Uterus (tissue), 4 donors: ENCODE measurements around the gene ADGRL4. TPM values are rescaled to one million over a fixed set of nuclear protein-coding genes. Genes with fewer than 3 reads are reported as not detected.

ENCODE experiments used
- DNase-seq, 2 donors: peaks; one replicate each; pipeline ENCODE4 v3.0.0-alpha.2; 2019 to 2020
- H3K27ac ChIP-seq, 2 donors: fragments of 200-600 bp; sonication (generic); 1 replicate in 1 of 2; 2 replicates in 1 of 2; pipeline ENCODE4 v1.5.1; 2016 to 2018
- H3K27me3 ChIP-seq, 2 donors: fragments of 200-600 bp; sonication (generic); one replicate each; pipeline ENCODE4 v1.5.1; 2018 to 2019; ENCODE audit warnings: control low read depth in 1 of 2
- H3K36me3 ChIP-seq, 2 donors: fragments of 200-600 bp; sonication (generic); one replicate each; pipeline ENCODE4 v1.5.1; 2019; ENCODE audit warnings: control low read depth in 1 of 2
- H3K4me1 ChIP-seq, 2 donors: fragments of 200-600 bp; sonication (generic); one replicate each; pipeline ENCODE4 v1.5.1; 2018 to 2019; ENCODE audit warnings: control low read depth in 1 of 2
- H3K4me3 ChIP-seq, 2 donors: fragments of 200-600 bp; sonication (generic); 1 replicate in 1 of 2; 2 replicates in 1 of 2; pipeline ENCODE4 v1.5.1; 2018 to 2019; ENCODE audit warnings: mild to moderate bottlenecking in 1 of 2
- H3K9me3 ChIP-seq, 2 donors: fragments of 200-600 bp; sonication (generic); one replicate each; pipeline ENCODE4 v1.5.1; 2019; ENCODE audit warnings: control low read depth in 1 of 2
- POLR2A ChIP-seq, 2 donors: fragments of 450-650 bp; IDR thresholded peaks; one replicate each; pipeline ENCODE4 v1.6.1; 2016; ENCODE audit warnings: antibody characterized with exemption in 2 of 2, mild to moderate bottlenecking in 1 of 2, moderate library complexity in 1 of 2
- intact Hi-C: fragments of 100-400 bp; cut with DNase I; formaldehyde crosslinking; loops from one replicate; pipeline ENCODE4 v1.15.1; 2023; ENCODE audit warnings: low total_unique reads
- total RNA-seq, 4 donors: library from RNA; depleted of rRNA in 3 of 4; stranded (reverse); fragments of >200 nt in 3 of 4; gene quantifications; one replicate each; pipeline versions ENCODE4 v1.1.0 to v1.2.4, GENCODE V29; 2014 to 2023
- TF ChIP-seq, protein P1 (sequence below), 4 experiments: fragments of 200-600 bp in 2 of 4; fragments of 450-650 bp in 2 of 4; sonication (generic) in 2 of 4; IDR thresholded peaks; one replicate each; pipeline ENCODE4 v1.5.1; 2016 to 2019; ENCODE audit warnings: antibody characterized with exemption in 4 of 4, mild to moderate bottlenecking in 2 of 4, moderate library complexity in 1 of 4
- donor health status: DM: yes; HTN: yes; CAD: no.

Gene ADGRL4
- total RNA-seq, 4 donors from 2014 or later = 19.0 to 54.9 (median 30.3) TPM

DNA sequence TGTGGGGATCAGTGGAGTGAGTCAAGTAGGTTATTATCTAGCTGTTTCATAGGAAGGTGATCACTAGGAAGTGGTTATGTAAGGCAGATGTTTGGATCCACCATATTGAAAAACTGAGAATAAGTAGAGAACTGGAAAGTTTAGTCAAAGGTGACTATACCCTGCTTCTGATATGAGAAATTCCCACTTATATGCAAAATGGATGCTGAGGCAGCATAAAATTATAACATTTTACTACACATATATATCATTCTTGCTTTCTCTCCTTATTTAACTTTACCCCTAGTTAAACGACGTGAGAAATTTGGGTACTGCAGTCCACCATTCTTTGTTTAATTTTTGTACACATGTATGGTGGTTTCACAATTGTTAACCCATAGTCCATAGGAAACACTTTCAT is 142.4 kb downstream of the ADGRL4 start:
- DNase-seq = no peak
- intact Hi-C loops = no loop called here
- TF ChIP-seq, protein P1, sequence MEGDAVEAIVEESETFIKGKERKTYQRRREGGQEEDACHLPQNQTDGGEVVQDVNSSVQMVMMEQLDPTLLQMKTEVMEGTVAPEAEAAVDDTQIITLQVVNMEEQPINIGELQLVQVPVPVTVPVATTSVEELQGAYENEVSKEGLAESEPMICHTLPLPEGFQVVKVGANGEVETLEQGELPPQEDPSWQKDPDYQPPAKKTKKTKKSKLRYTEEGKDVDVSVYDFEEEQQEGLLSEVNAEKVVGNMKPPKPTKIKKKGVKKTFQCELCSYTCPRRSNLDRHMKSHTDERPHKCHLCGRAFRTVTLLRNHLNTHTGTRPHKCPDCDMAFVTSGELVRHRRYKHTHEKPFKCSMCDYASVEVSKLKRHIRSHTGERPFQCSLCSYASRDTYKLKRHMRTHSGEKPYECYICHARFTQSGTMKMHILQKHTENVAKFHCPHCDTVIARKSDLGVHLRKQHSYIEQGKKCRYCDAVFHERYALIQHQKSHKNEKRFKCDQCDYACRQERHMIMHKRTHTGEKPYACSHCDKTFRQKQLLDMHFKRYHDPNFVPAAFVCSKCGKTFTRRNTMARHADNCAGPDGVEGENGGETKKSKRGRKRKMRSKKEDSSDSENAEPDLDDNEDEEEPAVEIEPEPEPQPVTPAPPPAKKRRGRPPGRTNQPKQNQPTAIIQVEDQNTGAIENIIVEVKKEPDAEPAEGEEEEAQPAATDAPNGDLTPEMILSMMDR (IDR thresholded peaks at IDR 0.05) = no peak
- no peak for TF ChIP-seq POLR2A (IDR thresholded peaks at IDR 0.05)
- Histone ChIP-seq H3K4me3 (no peak overlapping the region), H3K27ac (no peak overlapping the region), H3K36me3 (no peaks in the 10 kb centered on the region), H3K9me3 (no peaks in the 10 kb centered on the region), H3K27me3 (no peaks in the 10 kb centered on the region), H3K4me1 (no peaks in the 10 kb centered on the region)

DNA sequence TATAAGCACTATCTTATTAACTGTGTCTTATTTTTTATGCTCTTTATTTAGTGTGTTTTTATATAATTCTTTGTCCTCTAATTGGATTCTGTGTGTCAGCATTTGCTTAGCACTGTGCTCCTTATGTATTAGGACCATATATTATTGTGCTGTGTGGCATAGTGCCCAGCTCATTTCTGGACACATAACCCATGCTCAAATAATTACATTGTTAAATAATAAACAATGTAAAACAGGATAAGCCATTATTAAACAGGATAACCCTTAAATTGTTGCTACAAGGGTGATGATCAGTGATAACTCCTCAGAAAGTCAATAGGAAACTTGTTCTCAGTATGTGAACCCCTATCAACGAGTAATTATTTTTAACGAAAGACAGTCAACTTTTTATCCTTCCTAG is 150.4 kb downstream of the ADGRL4 start:
- Histone ChIP-seq H3K27me3 (no peaks in the 10 kb centered on the region), H3K36me3 (no peaks in the 10 kb centered on the region), H3K9me3 (no peaks in the 10 kb centered on the region), H3K27ac (no peak overlapping the region), H3K4me1 (no peaks in the 10 kb centered on the region), H3K4me3 (no peak overlapping the region)
- no peak for DNase-seq
- TF ChIP-seq, protein P1 (IDR thresholded peaks at IDR 0.05) = no peak
- no peak for TF ChIP-seq POLR2A (IDR thresholded peaks at IDR 0.05)
- intact Hi-C loops = no loop called here

DNA sequence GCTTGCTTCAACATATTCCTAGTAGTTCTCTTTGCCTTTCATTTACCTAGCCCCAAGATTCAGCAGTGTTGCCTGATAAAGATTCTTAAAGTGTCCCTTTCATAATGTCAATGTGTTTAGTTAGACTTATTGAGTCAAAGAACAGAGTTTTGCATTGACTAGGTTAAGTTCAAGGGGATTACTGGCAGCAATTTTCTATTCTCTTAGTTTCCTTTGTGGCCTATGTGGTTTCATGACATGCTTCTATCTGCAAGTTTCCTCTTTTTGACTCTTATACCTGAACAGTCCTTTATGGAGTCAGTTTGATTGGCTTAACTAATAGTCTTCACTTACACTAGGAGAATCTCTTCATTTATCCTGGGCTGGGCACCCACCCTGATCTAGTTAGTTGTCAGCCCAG is 151.3 kb downstream of the ADGRL4 start:
- Histone ChIP-seq H3K27me3 (no peaks in the 10 kb centered on the region), H3K9me3 (no peaks in the 10 kb centered on the region), H3K4me3 (no peak overlapping the region), H3K4me1 (no peaks in the 10 kb centered on the region), H3K36me3 (no peaks in the 10 kb centered on the region), H3K27ac (no peak overlapping the region)
- no peak for DNase-seq
- no peak for TF ChIP-seq POLR2A (IDR thresholded peaks at IDR 0.05)
- TF ChIP-seq, protein P1 (IDR thresholded peaks at IDR 0.05) = no peak
- intact Hi-C loops = no loop called here

DNA sequence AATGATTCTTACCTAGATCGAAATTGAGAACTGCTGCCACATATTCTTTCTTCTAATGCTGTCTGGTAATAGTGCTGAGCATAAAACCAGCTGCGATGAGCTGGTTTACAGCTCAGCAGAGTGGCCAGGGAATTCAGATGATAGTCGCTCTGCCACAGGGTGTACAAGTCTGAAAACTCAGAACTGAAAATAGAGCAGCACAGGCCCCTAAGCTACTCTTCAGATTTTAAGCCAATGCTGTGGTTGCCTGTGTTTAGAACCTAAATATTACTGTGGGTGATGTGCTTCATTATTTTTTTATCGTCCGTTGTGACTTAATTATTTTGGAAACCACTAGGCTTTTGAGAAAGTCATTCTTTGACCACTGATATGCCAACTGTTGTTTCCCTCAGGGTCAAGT is 152.0 kb downstream of the ADGRL4 start:
- DNase-seq = no peak
- no peaks in the 10 kb centered on the region for H3K4me1 ChIP-seq
- no peak overlapping the region for H3K27ac ChIP-seq
- no peak overlapping the region for H3K4me3 ChIP-seq
- intact Hi-C loops = no loop called here
- H3K27me3 ChIP-seq = no peaks in the 10 kb centered on the region
- no peaks in the 10 kb centered on the region for H3K36me3 ChIP-seq
- TF ChIP-seq, protein P1 (IDR thresholded peaks at IDR 0.05) = no peak
- no peak for TF ChIP-seq POLR2A (IDR thresholded peaks at IDR 0.05)
- no peaks in the 10 kb centered on the region for H3K9me3 ChIP-seq

DNA sequence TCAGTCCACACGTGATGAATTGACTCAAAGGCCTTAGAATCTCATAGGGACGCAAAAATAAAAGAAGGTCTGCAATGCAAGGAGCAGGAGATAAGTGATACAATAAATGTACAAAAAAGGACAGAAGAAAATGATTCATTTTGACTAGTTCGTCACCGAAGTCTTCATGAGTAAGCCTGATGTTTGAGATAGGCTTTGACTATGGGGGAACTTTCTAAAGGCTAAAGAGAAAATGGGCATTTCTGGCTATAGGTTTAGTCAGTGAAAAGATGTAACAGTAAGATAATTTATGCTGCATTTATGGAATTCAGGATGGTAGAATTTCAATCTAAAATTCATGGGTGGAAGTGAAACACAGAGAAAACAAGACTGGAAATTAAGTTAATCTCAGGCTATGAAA is 163.0 kb downstream of the ADGRL4 start:
- TF ChIP-seq, protein P1 (IDR thresholded peaks at IDR 0.05) = no peak
- TF ChIP-seq POLR2A (IDR thresholded peaks at IDR 0.05) = no peak
- H3K36me3 ChIP-seq = no peaks in the 10 kb centered on the region
- no peaks in the 10 kb centered on the region for H3K27me3 ChIP-seq
- H3K4me3 ChIP-seq = no peak overlapping the region
- no peak for DNase-seq
- intact Hi-C loops = no loop called here
- no peak overlapping the region for H3K27ac ChIP-seq
- no peaks in the 10 kb centered on the region for H3K9me3 ChIP-seq
- no peaks in the 10 kb centered on the region for H3K4me1 ChIP-seq
